Vagina (tissue), 2 donors: ENCODE results near the gene MBD4.

Source experiments
- POLR2A ChIP-seq, 2 donors: fragments of 450-650 bp; IDR thresholded peaks; one replicate each; pipeline ENCODE4 v1.6.1; 2017; ENCODE audit warnings: antibody characterized with exemption in 2 of 2, mild to moderate bottlenecking in 2 of 2, moderate library complexity in 2 of 2
- POLR2AphosphoS5 ChIP-seq, 2 donors: sonication (generic); formaldehyde crosslinking; IDR thresholded peaks; one replicate each; pipeline ENCODE4 v1.9.0; 2017; ENCODE audit warnings: antibody characterized with exemption in 2 of 2, mild to moderate bottlenecking in 2 of 2, low read depth in 1 of 2; ENCODE audit not compliant: insufficient read depth in 1 of 2
- TF ChIP-seq, protein P1 (sequence below), 3 experiments: fragments of 450-650 bp in 2 of 3; fragments of 200-600 bp in 1 of 3; sonication (generic) in 1 of 3; IDR thresholded peaks; one replicate each; pipeline ENCODE4 v1.5.1; 2017 to 2019; ENCODE audit warnings: antibody characterized with exemption in 3 of 3, mild to moderate bottlenecking in 2 of 3, moderate library complexity in 2 of 3

DNA sequence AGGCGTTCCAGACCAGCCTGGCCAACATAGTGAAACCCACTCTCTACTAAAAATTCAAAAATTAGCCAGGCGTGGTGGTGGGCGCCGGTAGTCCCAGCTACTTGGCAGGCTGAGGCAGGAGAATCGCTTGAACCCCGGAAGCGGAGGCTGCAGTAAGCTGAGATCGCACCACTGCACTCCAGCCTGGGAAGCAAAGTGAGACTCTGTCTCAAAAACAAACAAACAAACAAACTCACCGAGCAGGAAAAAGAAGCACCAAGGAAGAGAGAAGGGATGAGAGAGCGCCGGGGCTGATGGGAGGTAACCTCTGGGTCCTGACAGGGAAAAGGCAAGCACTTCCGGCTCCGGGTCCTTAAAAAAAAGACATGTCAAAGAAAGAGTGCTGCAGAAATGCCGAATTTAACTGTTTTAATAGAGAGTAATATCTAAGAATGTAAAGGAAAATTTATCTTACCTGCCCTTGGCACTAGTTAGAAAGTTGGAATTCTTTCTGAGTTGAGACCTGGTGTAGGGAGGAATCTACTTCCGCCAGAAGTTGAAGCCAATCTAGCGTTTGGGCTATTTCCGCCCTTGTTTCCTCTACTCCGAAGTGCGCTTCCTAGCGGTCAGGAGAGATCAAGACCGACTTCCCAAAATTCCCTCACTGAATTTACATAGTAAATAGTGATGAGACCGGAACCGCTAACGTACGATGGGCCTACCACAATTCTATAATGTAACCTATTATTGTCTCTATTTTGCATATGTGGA is 40.4 kb downstream of the MBD4 start:
- no peak for TF ChIP-seq POLR2A (IDR thresholded peaks at IDR 0.05)
- TF ChIP-seq, protein P1, sequence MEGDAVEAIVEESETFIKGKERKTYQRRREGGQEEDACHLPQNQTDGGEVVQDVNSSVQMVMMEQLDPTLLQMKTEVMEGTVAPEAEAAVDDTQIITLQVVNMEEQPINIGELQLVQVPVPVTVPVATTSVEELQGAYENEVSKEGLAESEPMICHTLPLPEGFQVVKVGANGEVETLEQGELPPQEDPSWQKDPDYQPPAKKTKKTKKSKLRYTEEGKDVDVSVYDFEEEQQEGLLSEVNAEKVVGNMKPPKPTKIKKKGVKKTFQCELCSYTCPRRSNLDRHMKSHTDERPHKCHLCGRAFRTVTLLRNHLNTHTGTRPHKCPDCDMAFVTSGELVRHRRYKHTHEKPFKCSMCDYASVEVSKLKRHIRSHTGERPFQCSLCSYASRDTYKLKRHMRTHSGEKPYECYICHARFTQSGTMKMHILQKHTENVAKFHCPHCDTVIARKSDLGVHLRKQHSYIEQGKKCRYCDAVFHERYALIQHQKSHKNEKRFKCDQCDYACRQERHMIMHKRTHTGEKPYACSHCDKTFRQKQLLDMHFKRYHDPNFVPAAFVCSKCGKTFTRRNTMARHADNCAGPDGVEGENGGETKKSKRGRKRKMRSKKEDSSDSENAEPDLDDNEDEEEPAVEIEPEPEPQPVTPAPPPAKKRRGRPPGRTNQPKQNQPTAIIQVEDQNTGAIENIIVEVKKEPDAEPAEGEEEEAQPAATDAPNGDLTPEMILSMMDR (IDR thresholded peaks at IDR 0.05) = peak; percentile 40 to 82 (median 59)
- peak; percentile 55 to 96 for TF ChIP-seq POLR2AphosphoS5 (IDR thresholded peaks at IDR 0.05; ENCODE audit: insufficient read depth in 1 of 2, low read depth in 1 of 2)
